ENCODE data around the gene PTPN14. TPM values are rescaled to one million over a fixed set of nuclear protein-coding genes. Genes with fewer than 3 reads are reported as not detected.

Gene PTPN14
- total RNA-seq, 6 donors from 2014 or later = 15.4 to 42.9 (median 27.0) TPM

GRCh38 chr1:214384373-214385079, 166.9 kb downstream of the PTPN14 start:
- no peak overlapping the region for H3K27ac ChIP-seq
- DNase-seq (peak in 1 of 2 donors; percentile 56), ATAC-seq (ENCODE audit: low FRiP score in 2 of 2) (peak in 1 of 2 donors; percentile 16)
- no peaks in the 10 kb centered on the region for H3K9me3 ChIP-seq
- H3K4me1 ChIP-seq = no peaks in the 10 kb centered on the region
- no peak for TF ChIP-seq EP300 (IDR thresholded peaks at IDR 0.05)
- TF ChIP-seq CTCF (IDR thresholded peaks at IDR 0.05) = no peak
- no peak for TF ChIP-seq POLR2AphosphoS5 (IDR thresholded peaks at IDR 0.05)
- TF ChIP-seq POLR2A (IDR thresholded peaks at IDR 0.05) = no peak
- H3K4me3 ChIP-seq = no peak overlapping the region
- 97% methylated on average over 15 to 18 of the region's 18 CpGs for whole genome bisulfite sequencing, 2 donors
- no peaks in the 10 kb centered on the region for H3K27me3 ChIP-seq
- peaks cover 5 to 63% (median 14%) of the 10 kb centered on the region in 4 donors for H3K36me3 ChIP-seq

- TF ChIP-seq CTCF (IDR thresholded peaks at IDR 0.05) (no peak), POLR2AphosphoS5 (IDR thresholded peaks at IDR 0.05) (no peak), EP300 (IDR thresholded peaks at IDR 0.05) (no peak), POLR2A (IDR thresholded peaks at IDR 0.05) (no peak)
- WGBS, 2 donors = 94 to 97% methylated on average over 31 to 42 of the region's 45 CpGs
- H3K27me3 ChIP-seq = no peaks in the 10 kb centered on the region
- no peaks in the 10 kb centered on the region for H3K4me1 ChIP-seq
- ATAC-seq (ENCODE audit: low FRiP score in 2 of 2) = peak in 1 of 2 donors; percentile 34
- no peak overlapping the region for H3K27ac ChIP-seq
- no peak overlapping the region for H3K4me3 ChIP-seq
- peaks cover 5 to 63% (median 14%) of the 10 kb centered on the region in 4 donors for H3K36me3 ChIP-seq
- H3K9me3 ChIP-seq = no peaks in the 10 kb centered on the region
- DNase-seq = peak in 1 of 2 donors; percentile 69
Measured at GRCh38 chr1:214383381-214384372, 167.7 kb downstream of the PTPN14 start.

GRCh38 chr1:214380986-214381695, 170.3 kb downstream of the PTPN14 start:
- DNase-seq (no peak), ATAC-seq (ENCODE audit: low FRiP score in 2 of 2) (no peak)
- H3K27me3 ChIP-seq = no peaks in the 10 kb centered on the region
- 73 to 89% methylated on average over 1 of the region's 1 CpG for WGBS, 2 donors
- H3K9me3 ChIP-seq = no peaks in the 10 kb centered on the region
- H3K4me1 ChIP-seq = no peaks in the 10 kb centered on the region
- no peak overlapping the region for H3K4me3 ChIP-seq
- no peak overlapping the region for H3K27ac ChIP-seq
- H3K36me3 ChIP-seq = peaks cover 5 to 55% (median 14%) of the 10 kb centered on the region in 4 donors
- TF ChIP-seq EP300 (IDR thresholded peaks at IDR 0.05) (no peak), POLR2A (IDR thresholded peaks at IDR 0.05) (no peak), CTCF (IDR thresholded peaks at IDR 0.05) (no peak), POLR2AphosphoS5 (IDR thresholded peaks at IDR 0.05) (no peak)

GRCh38 chr1:214380396-214380795, 171.0 kb downstream of the PTPN14 start:
- Histone ChIP-seq H3K9me3 (no peaks in the 10 kb centered on the region), H3K4me1 (no peaks in the 10 kb centered on the region), H3K36me3 (peaks cover 5 to 58% (median 14%) of the 10 kb centered on the region in 4 donors), H3K27ac (no peak overlapping the region), H3K4me3 (no peak overlapping the region), H3K27me3 (no peaks in the 10 kb centered on the region)
- no peak for ATAC-seq (ENCODE audit: low FRiP score in 2 of 2)
- TF ChIP-seq EP300 (IDR thresholded peaks at IDR 0.05) = no peak
- 91 to 92% methylated on average over 3 of the region's 3 CpGs for WGBS, 2 donors
- no peak for DNase-seq

All from upper lobe of left lung (tissue), 6 donors.